GM21528 (cell line): Measurements from ENCODE around the gene TIMM13.
A peak's percentile ranks its signal among the peaks of the same experiment; 100 is the strongest.
"Not testable (repeated sequence)": the region's sequence is repeated elsewhere in the genome, so short reads cannot be mapped to it uniquely, and the experiment has no call there.

ENCODE experiments used
- ATAC-seq: cut with Tn5 transposase; IDR thresholded peaks from one replicate; pipeline ENCODE4 v1.9.1; 2021; ENCODE audit warnings: mild to moderate bottlenecking, moderate library complexity; ENCODE audit not compliant: unreplicated experiment, low FRiP score

Gene TIMM13

GRCh38 chr19:2432131-2432848 lies 4.9 kb upstream of the TIMM13 start:
- no peak for ATAC-seq

GRCh38 chr19:2431318-2432055 lies 4.1 kb upstream of the TIMM13 start:
- ATAC-seq, result no peak

- no peak for ATAC-seq
These were observed 2.6 kb upstream of the TIMM13 start for GRCh38 chr19:2429917-2430535.

GRCh38 chr19:2428756-2429711 lies 1.6 kb upstream of the TIMM13 start:
- no peak for ATAC-seq

GRCh38 chr19:2428321-2428690 lies 920 bp upstream of the TIMM13 start:
- ATAC-seq, result no peak

GRCh38 chr19:2426611-2427428 lies 566 bp downstream of the TIMM13 start:
- peak; percentile 12 for ATAC-seq

GRCh38 chr19:2425622-2426581 lies 1.5 kb downstream of the TIMM13 start:
- no peak for ATAC-seq

GRCh38 chr19:2424686-2425621 lies 2.4 kb downstream of the TIMM13 start:
- no peak for ATAC-seq

GRCh38 chr19:2423915-2424685 lies 3.3 kb downstream of the TIMM13 start:
- no peak for ATAC-seq

- ATAC-seq, result no peak
These were observed 4.1 kb downstream of the TIMM13 start for GRCh38 chr19:2423071-2423914.

GRCh38 chr19:2421581-2422306 lies 5.6 kb downstream of the TIMM13 start:
- no peak for ATAC-seq

- no peak for ATAC-seq
These were observed 6.9 kb downstream of the TIMM13 start for GRCh38 chr19:2420490-2420889.

GRCh38 chr19:2419754-2420153 lies 7.6 kb downstream of the TIMM13 start:
- no peak for ATAC-seq

GRCh38 chr19:2417881-2418406 lies 9.4 kb downstream of the TIMM13 start:
- no peak for ATAC-seq

- not testable (repeated sequence) for ATAC-seq
These were observed 9.9 kb downstream of the TIMM13 start for GRCh38 chr19:2417436-2417835.
